HEK293T (cell line): ENCODE data around the gene CAMK2G.

Experiments
- CTCF ChIA-PET: fragments of 350-600 bp; formaldehyde crosslinking; extraction: SDS; loops from one replicate; lab custom pipeline; 2021; ENCODE audit warnings: antibody characterized with exemption, inconsistent platforms; lab: Yijun Ruan, JAX
- POLR2A ChIA-PET: fragments of 350-600 bp; formaldehyde crosslinking; extraction: SDS; loops from one replicate; lab custom pipeline; 2020; ENCODE audit warnings: antibody characterized with exemption, inconsistent platforms; lab: Yijun Ruan, JAX
- DNase-seq: peaks from one replicate; pipeline ENCODE4 v3.0.0; 2012; ENCODE audit warnings: mixed read lengths; ENCODE audit errors: extremely low spot score
- ARNT ChIP-seq: fragments of 450-650 bp; IDR thresholded peaks from 2 replicates; pipeline ENCODE4 v1.6.1; 2017; ENCODE audit warnings: mild to moderate bottlenecking
- BHLHE40 ChIP-seq: fragments of 450-650 bp; IDR thresholded peaks from 2 replicates; pipeline ENCODE4 v1.6.1; 2016; ENCODE audit warnings: mild to moderate bottlenecking, moderate library complexity, borderline replicate concordance
- CTBP1 ChIP-seq: fragments of 450-650 bp; IDR thresholded peaks from 2 replicates; pipeline ENCODE4 v1.6.1; 2016; ENCODE audit warnings: borderline replicate concordance
- ELF4 ChIP-seq: fragments of 450-650 bp; IDR thresholded peaks from 2 replicates; pipeline ENCODE4 v1.6.1; 2017; ENCODE audit warnings: antibody characterized with exemption
- FOXA1 ChIP-seq: fragments of 450-650 bp; IDR thresholded peaks from 2 replicates; pipeline ENCODE4 v1.6.1; 2016; ENCODE audit warnings: mild to moderate bottlenecking
- FOXK2 ChIP-seq: fragments of 450-650 bp; IDR thresholded peaks from 2 replicates; pipeline ENCODE4 v1.6.1; 2016; ENCODE audit warnings: mild to moderate bottlenecking
- FOXM1 ChIP-seq: fragments of 450-650 bp; IDR thresholded peaks from 2 replicates; pipeline ENCODE4 v1.6.1; 2017; ENCODE audit warnings: mild to moderate bottlenecking, borderline replicate concordance
- HDGF ChIP-seq: fragments of 450-650 bp; IDR thresholded peaks from 2 replicates; pipeline ENCODE4 v1.6.1; 2017; ENCODE audit warnings: antibody characterized with exemption, borderline replicate concordance
- L3MBTL2 ChIP-seq: fragments of 450-650 bp; conservative IDR thresholded peaks from 2 replicates; pipeline ENCODE4 v1.6.1; 2016; ENCODE audit warnings: mild to moderate bottlenecking
- LEF1 ChIP-seq: fragments of 450-650 bp; IDR thresholded peaks from 2 replicates; pipeline ENCODE4 v1.6.1; 2017; ENCODE audit warnings: mild to moderate bottlenecking, borderline replicate concordance
- NFRKB ChIP-seq: fragments of 450-650 bp; IDR thresholded peaks from 2 replicates; pipeline ENCODE4 v1.6.1; 2016; ENCODE audit warnings: mild to moderate bottlenecking, moderate library complexity
- PKNOX1 ChIP-seq: fragments of 450-650 bp; IDR thresholded peaks from 2 replicates; pipeline ENCODE4 v1.6.1; 2016
- SP1 ChIP-seq: fragments of 450-650 bp; IDR thresholded peaks from 2 replicates; pipeline ENCODE4 v1.6.1; 2017
- SUZ12 ChIP-seq: fragments of 450-650 bp; IDR thresholded peaks from 2 replicates; pipeline ENCODE4 v1.6.1; 2016; ENCODE audit warnings: mild to moderate bottlenecking
- TARDBP ChIP-seq: fragments of 450-650 bp; IDR thresholded peaks from 2 replicates; pipeline ENCODE4 v1.6.1; 2016
- ZNF384 ChIP-seq: fragments of 450-650 bp; IDR thresholded peaks from 2 replicates; pipeline ENCODE4 v1.6.1; 2016

The CAMK2G gene

GRCh38 chr10:73819513-73820093, 54.8 kb downstream of the CAMK2G start:
- no peak for TF ChIP-seq ZNF384
- no peak for TF ChIP-seq SP1
- TF ChIP-seq LEF1 = no peak
- no peak for TF ChIP-seq CTBP1
- no peak for TF ChIP-seq NFRKB
- TF ChIP-seq TARDBP = no peak
- no peak for TF ChIP-seq FOXK2
- no peak for TF ChIP-seq ARNT
- no peak for TF ChIP-seq L3MBTL2
- no peak for TF ChIP-seq FOXA1
- no peak for TF ChIP-seq PKNOX1
- no peak for TF ChIP-seq ELF4
- no peak for TF ChIP-seq SUZ12
- TF ChIP-seq FOXM1 = no peak
- TF ChIP-seq HDGF = no peak
- TF ChIP-seq BHLHE40 = no peak
- ChIA-PET CTCF (interaction anchor here (0.6 to 0.7 kb wide), 2 partner anchors 13 to 15 kb away, joined by 3 read pairs; no protein-coding TSS in a partner anchor), POLR2A (no interaction called here)
- DNase-seq = no peak

DNA sequence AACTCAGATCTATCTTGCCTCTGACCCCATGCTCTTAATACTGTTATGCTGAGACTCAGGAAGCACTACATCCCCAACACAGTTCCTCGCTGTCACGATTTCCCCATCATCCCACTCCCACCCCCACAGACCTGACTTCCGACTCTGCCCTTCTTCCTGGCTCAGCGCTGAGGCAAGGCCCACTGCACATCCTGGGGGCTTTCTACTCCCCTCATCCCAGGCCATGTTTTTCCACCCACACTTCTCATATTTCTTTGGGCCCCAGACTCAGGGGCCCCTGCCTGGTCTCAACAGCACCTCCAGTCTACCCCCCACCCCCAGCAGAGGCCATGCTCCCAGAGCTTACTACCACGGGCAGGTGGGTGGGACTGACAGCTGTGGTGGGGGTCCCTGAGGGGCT, 55.3 kb downstream of the CAMK2G start:
- DNase-seq = no peak

GRCh38 chr10:73818402-73818801, 56.0 kb downstream of the CAMK2G start:
- ChIA-PET POLR2A (no interaction called here), CTCF (interaction anchor here (0.6 kb wide), 2 partner anchors 46 to 439 kb away, joined by 3 to 10 read pairs; no protein-coding TSS in a partner anchor)
- TF ChIP-seq TARDBP = no peak
- no peak for TF ChIP-seq ELF4
- no peak for TF ChIP-seq SUZ12
- TF ChIP-seq FOXK2 = no peak
- TF ChIP-seq LEF1 = no peak
- no peak for TF ChIP-seq NFRKB
- no peak for TF ChIP-seq HDGF
- TF ChIP-seq SP1 = no peak
- TF ChIP-seq ZNF384 = no peak
- no peak for TF ChIP-seq L3MBTL2
- no peak for TF ChIP-seq ARNT
- no peak for TF ChIP-seq BHLHE40
- TF ChIP-seq FOXM1 = no peak
- no peak for TF ChIP-seq FOXA1
- no peak for TF ChIP-seq PKNOX1
- TF ChIP-seq CTBP1 = no peak
- DNase-seq = no peak

More for the DNA sequence above, 55.3 kb downstream of the CAMK2G start:
- ChIA-PET CTCF (interaction anchor here (0.6 to 0.7 kb wide), 2 partner anchors 14 to 46 kb away, joined by 3 read pairs; no protein-coding TSS in a partner anchor), POLR2A (no interaction called here)
- no peak for TF ChIP-seq FOXK2
- no peak for TF ChIP-seq LEF1
- no peak for TF ChIP-seq ARNT
- no peak for TF ChIP-seq L3MBTL2
- TF ChIP-seq HDGF = no peak
- TF ChIP-seq TARDBP = no peak
- no peak for TF ChIP-seq FOXM1
- TF ChIP-seq FOXA1 = no peak
- TF ChIP-seq ZNF384 = no peak
- TF ChIP-seq CTBP1 = no peak
- TF ChIP-seq SP1 = no peak
- TF ChIP-seq SUZ12 = no peak
- TF ChIP-seq NFRKB = no peak
- TF ChIP-seq PKNOX1 = no peak
- no peak for TF ChIP-seq BHLHE40
- no peak for TF ChIP-seq ELF4

DNA sequence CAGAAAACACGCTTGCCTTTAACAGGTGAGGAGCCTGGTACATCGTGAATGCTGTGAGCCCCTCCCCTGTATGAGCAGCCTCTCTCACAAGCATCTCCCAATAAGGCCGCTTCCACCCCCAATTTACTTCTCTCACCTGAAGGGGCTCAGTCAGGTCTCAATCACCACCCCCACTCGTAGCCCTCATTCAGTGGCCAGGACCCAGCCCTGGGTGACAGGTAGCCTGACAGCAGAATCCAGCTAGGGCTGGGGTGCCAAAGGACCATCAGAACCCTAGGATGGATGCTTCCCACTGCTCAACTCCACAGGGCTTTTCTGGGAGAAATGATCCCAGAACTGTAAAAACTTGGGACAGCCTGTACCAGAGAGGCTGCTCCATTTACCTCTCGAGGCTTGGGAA, 56.5 kb downstream of the CAMK2G start:
- ChIA-PET CTCF (interaction anchor here (0.6 kb wide), 1 partner anchor 438 kb away, joined by 10 read pairs; no protein-coding TSS in a partner anchor), POLR2A (no interaction called here)
- TF ChIP-seq FOXK2 (no peak), FOXA1 (no peak), TARDBP (no peak), ZNF384 (no peak), PKNOX1 (no peak), LEF1 (no peak), SUZ12 (no peak)

DNA sequence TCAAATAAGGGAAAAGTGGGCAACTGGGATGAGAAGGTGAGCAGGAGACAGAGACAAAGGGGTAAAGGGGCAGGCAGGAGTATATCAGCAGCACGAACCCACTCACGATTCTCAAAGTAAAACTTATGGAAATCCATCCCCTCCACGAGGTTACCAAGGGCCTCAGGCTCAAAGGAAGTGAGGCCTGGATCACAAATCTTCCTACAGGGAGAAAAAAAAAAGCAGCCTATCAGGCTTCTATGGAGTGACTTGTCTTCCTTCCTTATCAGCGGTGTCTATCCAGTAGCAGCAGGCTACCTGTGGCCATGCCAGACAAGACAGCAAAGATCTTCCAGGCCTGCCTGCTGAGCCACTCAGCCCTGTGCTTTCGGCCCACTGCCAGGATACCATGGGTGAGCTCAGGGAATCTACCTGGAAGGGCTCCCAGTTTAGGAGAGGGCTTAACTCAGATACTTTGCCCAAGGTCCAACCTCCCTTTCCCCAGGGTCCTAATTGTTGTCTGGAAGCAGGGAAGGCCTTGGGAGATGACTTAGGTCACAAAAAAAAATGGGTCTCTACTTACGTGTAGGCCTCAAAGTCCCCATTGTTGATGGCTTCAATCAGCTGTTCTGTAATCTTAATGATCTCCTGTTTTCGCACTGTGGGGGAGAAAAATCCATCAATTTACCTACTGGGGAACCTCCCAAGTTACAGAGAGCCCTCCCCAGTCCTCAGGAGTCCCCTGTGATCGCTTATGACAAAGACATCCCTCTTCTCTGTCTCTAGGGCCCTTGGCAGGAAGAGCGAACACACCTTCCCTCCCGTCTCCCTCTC, 57.2 kb downstream of the CAMK2G start:
- POLR2A ChIA-PET = no interaction called here
- CTCF ChIA-PET = no interaction called here
- TF ChIP-seq FOXM1 = no peak
- no peak for TF ChIP-seq HDGF
- no peak for TF ChIP-seq SP1
- TF ChIP-seq L3MBTL2 = no peak
- TF ChIP-seq TARDBP = no peak
- no peak for TF ChIP-seq FOXK2
- no peak for TF ChIP-seq FOXA1
- no peak for TF ChIP-seq NFRKB
- TF ChIP-seq CTBP1 = no peak
- no peak for TF ChIP-seq PKNOX1
- no peak for TF ChIP-seq ELF4
- no peak for TF ChIP-seq LEF1
- no peak for TF ChIP-seq ZNF384
- TF ChIP-seq SUZ12 = no peak
- TF ChIP-seq ARNT = no peak
- TF ChIP-seq BHLHE40 = no peak
- DNase-seq = no peak

More for the DNA sequence above, 56.5 kb downstream of the CAMK2G start:
- no peak for DNase-seq
